Activated T-cell treated with anti-CD3 and anti-CD28 coated beads for 48 hours (primary cell): Measurements from ENCODE around the gene MGAT5B.
A peak's percentile ranks its signal among the peaks of the same experiment; 100 is the strongest.

Experiments used
- DNase-seq: peaks from one replicate; pipeline ENCODE4 v3.0.0-alpha.2; 2020; ENCODE audit warnings: low read depth

Gene MGAT5B

DNA sequence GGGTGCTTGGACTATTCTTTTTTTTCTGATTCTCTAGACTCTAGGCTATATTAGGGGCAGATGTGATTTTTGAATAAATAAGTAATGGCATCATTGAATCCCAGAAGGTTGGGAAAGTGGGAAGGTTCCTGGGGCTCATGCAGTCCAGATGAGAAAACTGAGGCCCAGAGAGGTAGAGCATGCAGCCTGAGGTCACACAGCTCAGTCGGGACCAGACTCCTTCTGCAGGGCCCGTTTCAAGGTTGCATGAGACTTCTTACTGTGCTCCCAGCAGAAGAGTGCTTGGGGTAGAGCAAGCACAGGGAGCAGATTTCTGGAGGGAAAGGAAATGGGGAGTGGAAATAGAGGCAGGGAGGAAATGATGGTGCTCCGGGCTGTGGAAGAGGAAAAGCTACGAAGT lies 59.8 kb downstream of the MGAT5B start:
- no peak for DNase-seq

DNA sequence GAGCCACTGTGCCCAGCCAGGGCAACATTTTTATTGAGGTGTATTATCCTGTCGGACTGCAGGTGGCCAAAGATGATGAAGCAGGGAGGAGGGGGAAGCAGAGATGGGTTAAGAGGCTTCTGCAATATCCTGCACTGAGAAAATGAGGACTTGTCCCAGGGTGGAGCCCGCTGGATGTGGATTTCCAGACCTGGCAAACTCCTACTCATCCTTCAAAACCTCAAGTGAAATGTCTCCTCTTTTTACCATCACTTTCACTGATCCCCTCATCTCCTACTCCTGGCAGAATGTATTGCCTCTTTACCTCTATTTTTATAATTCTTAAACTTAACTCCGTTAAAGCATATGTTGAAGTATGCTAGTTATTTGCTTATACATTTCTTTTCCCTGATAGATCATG lies 60.9 kb downstream of the MGAT5B start:
- no peak for DNase-seq

DNA sequence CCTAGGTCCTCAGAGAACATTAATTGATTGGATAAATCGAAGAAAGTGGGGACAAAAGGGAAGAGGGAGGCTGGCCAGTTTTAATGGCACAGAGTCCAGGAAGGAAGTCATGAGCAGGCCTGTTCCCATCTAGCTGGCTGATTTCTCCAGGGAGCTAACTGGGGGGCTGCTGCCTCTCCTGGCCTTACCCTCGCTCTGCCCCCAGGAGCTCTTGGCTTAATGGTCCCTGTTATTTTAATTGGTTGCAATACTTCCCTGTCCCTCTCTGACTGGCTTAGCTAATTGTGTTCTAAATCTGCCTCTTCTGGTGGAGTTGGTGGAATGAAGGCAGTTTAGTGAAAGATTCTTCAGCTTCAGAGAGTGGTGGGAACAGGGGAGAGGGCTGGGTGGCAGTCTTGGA lies 61.4 kb downstream of the MGAT5B start:
- DNase-seq = no peak

- no peak for DNase-seq
These were observed 61.9 kb downstream of the MGAT5B start for GRCh38 chr17:76930107-76930506.

- no peak for DNase-seq
These were observed 64.5 kb downstream of the MGAT5B start for GRCh38 chr17:76932402-76933333.

DNA sequence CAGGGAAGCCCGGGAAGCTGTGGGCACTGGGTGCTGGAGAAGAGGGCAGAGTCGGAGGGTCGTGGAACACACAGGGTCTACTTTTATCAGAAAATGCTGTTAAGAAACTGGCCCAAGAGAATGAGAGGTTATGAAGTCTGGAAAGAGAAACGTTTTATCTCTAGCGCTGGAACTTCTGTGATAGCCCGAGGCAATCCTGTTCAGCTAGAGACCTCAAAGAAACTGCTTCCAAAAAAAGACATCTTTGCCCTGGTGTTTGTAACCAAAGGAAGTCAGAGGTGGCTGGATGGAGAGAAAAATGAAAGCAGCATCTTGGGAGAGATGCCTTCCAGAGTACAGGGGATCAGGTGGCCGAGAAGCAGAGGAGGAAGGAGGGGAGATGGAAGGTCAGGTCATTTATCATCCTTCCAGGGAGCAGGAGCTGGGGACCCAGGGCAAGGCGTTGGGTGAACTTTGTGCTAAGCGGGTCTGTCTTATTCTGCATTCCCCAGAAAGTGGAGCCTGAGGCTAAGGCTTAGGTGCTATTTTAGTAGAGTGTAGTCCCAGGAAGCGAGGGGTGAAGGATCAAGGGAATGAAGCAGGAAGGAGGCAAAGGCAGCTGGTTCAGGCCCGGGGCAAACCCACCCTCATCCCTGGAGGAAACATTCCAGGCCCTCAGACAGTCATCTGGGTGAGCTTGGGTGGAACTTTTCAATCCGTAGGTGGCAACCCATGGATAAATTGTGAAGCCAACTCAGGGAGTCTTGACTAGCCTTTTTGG lies 66.5 kb downstream of the MGAT5B start:
- no peak for DNase-seq

- DNase-seq = no peak
These were observed 67.1 kb downstream of the MGAT5B start for GRCh38 chr17:76935331-76935730.

DNA sequence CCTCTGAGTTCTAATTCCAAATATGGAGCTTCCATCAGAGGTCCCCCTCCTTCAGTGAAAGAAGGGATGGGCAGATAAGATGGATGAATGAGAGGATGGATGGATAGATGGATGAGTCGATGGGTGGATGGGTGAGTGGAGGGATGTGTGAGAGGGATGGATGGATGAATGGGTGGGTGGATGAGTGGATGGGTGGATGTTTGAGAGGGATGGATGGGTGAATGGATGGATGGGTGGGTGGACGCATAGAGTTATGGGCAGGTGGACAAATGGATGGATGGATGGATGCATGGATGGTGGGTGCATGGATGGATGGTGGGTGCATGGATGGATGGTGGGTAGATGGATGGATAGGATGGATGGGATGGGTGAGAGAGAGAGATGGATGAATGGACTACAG lies 69.0 kb downstream of the MGAT5B start:
- DNase-seq = no peak

GRCh38 chr17:76938009-76938408 lies 69.8 kb downstream of the MGAT5B start:
- DNase-seq = no peak

- no peak for DNase-seq
These were observed 72.1 kb downstream of the MGAT5B start for GRCh38 chr17:76940295-76940694.

DNA sequence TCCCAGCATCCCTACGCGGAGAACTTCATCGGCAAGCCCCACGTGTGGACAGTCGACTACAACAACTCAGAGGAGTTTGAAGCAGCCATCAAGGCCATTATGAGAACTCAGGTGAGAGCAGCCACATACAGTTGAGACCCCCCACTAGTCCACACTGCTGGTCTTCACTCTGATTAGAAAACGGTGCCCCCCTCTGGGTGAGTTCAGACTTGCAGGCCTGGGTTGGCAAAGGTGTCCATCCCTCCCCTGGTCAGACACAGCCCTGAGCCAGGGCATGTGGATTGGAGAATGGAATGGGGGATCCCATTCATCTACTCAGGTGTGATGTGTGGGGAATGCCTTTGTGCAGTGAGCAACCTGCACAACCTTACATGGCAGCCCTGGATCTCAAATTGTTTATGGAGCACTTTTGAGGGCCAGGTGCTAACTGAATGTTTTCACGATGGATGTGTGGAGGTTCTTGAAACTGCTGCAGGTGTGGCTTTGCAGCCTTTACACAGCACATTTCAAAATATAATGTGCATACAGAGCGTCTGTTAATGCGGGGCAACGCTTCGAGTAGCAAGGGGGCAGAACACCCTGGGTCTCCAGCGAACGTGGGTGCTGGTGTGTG lies 72.6 kb downstream of the MGAT5B start:
- peak; percentile 5 for DNase-seq

- no peak for DNase-seq
These were observed 75.0 kb downstream of the MGAT5B start for GRCh38 chr17:76943202-76943601.

- DNase-seq = no peak
These were observed 75.6 kb downstream of the MGAT5B start for GRCh38 chr17:76943781-76944213.

GRCh38 chr17:76944477-76944876 lies 76.3 kb downstream of the MGAT5B start:
- DNase-seq = no peak

DNA sequence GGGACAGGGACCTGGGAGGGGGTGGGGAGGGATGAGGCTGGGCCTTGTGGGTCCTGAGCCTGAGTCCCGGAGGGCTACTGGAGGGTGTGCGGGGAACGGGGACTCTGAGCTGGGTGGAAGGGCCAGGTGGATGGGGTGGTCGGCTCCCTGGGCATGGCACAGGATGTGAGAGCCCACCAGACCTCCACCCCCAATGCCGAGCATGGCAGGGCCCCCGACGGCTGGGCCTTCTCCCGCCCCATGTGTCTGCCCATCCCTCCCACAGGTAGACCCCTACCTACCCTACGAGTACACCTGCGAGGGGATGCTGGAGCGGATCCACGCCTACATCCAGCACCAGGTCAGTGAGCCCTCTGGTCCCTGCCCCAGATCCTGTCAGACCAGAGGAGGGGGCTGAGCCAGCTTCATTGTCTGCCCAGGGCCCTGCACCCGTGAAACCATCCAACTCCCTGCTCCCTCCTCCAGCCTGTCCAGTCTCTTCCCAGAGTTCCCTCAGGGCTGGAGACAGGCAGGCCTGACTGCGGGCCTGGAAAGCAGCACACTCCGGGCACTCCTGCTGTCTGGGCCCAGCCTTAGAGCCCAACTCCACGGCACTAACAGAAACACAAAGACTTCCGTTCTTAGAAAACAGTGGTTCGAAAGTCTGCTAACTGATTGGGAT lies 78.0 kb downstream of the MGAT5B start:
- DNase-seq = no peak

DNA sequence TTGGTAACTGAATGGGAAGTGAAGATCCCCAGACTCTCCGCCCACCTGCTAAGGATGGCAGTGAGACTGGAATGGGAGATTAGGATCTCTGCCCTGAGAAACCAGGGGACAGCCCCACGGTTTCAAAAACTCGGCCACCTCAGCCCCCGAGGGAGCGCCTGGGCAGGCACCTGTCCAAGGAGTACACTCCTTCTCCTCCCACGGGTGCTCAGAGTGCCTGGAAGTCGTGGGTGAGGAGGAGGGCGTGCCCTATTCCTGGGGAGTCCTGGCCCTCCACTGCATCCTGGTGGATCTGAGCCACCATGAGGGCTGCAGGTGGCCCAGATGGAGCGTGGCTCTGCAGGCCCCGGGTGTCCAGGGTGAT lies 78.5 kb downstream of the MGAT5B start:
- DNase-seq = no peak

DNA sequence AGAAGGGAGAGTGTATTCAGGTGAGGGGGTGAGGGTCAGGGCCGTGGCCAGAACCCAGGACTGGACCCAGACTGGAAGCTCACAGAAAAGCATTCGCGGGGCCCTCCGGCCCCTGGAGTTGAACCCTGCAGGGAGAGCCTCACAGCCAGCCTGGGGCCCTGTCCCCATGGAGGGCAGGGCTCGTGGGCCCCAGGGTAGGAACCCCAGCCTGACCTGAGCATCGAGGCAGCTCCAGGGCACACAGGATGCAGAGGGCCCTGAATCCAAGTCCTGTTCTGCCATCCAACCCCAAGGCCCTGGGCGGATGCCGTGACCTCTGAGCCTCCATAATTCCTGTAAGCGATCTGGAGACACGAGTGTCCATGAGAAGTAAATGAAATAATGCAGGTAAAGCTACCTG lies 79.1 kb downstream of the MGAT5B start:
- DNase-seq = no peak

GRCh38 chr17:76947771-76948170 lies 79.6 kb downstream of the MGAT5B start:
- DNase-seq = no peak

GRCh38 chr17:76948301-76948700 lies 80.1 kb downstream of the MGAT5B start:
- DNase-seq = no peak

- DNase-seq = no peak
These were observed 80.6 kb downstream of the MGAT5B start for GRCh38 chr17:76948726-76949342.

DNA sequence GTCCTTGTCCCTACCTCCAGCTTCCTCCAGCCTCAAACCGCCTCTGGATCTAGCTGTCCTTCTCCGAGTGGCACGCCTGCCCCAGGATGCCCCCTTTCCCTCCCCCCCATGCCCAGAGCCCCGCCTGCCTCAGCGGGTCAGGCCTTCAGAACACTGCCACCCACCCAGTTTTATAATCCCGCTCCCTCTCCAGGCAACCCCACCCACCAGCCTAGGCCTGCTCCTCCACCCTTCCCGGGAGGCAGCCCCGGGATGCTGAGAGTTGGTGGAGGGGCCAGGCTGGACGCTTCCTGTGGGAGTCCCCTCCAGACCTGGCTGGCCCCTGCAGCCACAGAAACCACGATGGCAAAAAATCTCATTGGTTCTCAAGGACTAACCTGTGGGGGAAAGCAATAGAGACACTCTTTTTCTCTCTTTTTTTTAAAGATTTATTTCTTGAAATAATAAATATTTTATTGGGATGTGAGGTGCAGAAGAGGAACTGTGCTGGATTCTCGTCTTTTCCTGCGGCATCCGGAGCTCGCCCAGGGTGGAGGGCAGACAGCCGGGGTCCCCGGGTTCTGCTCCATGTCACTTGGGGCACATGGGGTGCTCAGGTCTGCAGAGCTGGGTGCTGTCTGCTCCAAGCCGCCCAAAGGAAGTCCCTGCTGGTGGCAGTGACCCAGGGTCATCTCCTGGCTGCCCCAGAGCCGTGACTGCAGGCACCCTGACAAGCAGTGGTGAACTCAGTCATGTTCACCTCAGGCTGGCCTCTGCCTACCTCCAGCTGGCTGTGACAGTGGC lies 81.9 kb downstream of the MGAT5B start:
- DNase-seq = no peak
